Thyroid gland (tissue), 4 donors: ENCODE data around the gene NNAT.

Experiments
- CTCF ChIP-seq, 6 experiments: fragments of 200-600 bp in 3 of 6; fragments of 450-650 bp in 3 of 6; sonication (generic) in 3 of 6; IDR thresholded peaks; one replicate each; pipeline ENCODE4 v1.5.1; 2016 to 2019; ENCODE audit warnings: antibody characterized with exemption in 6 of 6, mild to moderate bottlenecking in 2 of 6, inconsistent platforms in 1 of 6, moderate library complexity in 1 of 6
- POLR2A ChIP-seq, 2 donors: fragments of 450-650 bp; IDR thresholded peaks; one replicate each; pipeline ENCODE4 v1.6.1; 2017; ENCODE audit warnings: antibody characterized with exemption in 2 of 2, mild to moderate bottlenecking in 2 of 2, moderate library complexity in 1 of 2

- TF ChIP-seq CTCF (IDR thresholded peaks at IDR 0.05) (no peak), POLR2A (IDR thresholded peaks at IDR 0.05) (no peak)
Measured at GRCh38 chr20:37567331-37567665, 46.2 kb downstream of the NNAT start.
